Retina (tissue), 1 donor: ENCODE data around the gene ZC2HC1C.
A peak's percentile ranks its signal among the peaks of the same experiment; 100 is the strongest.
"Not testable (repeated sequence)": the region's sequence is repeated elsewhere in the genome, so short reads cannot be mapped to it uniquely, and the experiment has no call there.

ENCODE experiments used
- DNase-seq: peaks from one replicate; pipeline ENCODE4 v3.0.0-alpha.2; 2016

Gene ZC2HC1C

DNA sequence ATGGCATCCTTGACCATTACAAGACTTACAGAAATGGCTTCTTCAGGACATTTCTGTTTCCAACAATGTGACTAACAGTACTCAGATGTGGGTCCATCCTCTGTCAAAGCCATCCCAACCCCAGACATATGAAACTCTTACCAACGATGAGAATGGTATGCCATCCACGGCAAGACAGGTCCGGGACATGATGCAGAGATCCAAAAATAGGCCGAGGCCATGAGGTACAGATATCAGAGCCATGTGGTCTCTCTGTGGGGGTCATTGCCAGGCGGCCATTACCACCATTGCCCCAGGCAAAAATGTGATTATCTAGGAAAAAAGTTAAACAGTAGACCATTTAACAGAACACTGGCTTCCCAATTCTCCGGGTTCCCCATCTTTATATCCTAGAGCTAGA lies 27.5 kb downstream of the ZC2HC1C start:
- DNase-seq: no peak

DNA sequence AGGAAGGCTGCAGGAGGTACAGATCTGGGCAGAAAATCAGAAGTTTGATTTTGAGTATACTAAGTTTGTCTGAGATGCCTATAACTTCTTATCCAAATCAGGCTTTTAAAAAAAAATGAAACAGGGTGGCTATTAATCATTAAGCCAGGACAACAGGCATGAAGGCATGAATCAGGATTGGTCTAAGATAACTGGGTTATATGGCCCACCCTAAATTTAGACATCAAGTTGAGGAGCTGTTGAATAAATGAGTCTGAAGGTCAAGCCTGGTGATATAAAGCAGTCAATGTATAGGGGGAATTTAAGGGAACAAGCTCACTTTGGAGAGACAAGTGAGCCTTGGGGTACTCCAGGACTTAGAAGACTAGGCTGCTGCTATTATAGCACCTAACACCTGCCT lies 28.8 kb downstream of the ZC2HC1C start:
- no peak for DNase-seq

- DNase-seq: no peak
These were observed 29.2 kb downstream of the ZC2HC1C start for GRCh38 chr14:75098682-75099081.

- no peak for DNase-seq
These were observed 32.0 kb downstream of the ZC2HC1C start for GRCh38 chr14:75101491-75101890.

DNA sequence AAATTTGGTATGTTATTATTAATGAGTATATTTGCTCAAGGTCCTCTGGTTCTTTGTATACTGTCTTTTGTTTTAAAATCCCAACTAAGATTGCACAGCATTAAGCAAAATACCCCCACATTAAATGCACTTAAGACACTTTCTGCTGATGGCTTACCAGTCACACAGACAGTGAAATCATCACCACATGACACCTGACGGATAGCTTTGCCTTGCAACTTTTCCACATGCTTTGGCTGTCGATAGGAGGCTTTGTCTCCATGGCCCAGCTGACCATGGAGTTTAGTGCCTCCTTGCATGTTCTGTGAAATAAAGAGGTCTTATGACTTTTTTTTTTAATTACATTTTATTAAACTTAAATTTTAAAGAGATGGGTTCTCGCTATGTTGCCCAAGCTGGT lies 37.7 kb downstream of the ZC2HC1C start:
- DNase-seq: no peak

- DNase-seq: no peak
These were observed 40.4 kb downstream of the ZC2HC1C start for GRCh38 chr14:75109877-75110276.

DNA sequence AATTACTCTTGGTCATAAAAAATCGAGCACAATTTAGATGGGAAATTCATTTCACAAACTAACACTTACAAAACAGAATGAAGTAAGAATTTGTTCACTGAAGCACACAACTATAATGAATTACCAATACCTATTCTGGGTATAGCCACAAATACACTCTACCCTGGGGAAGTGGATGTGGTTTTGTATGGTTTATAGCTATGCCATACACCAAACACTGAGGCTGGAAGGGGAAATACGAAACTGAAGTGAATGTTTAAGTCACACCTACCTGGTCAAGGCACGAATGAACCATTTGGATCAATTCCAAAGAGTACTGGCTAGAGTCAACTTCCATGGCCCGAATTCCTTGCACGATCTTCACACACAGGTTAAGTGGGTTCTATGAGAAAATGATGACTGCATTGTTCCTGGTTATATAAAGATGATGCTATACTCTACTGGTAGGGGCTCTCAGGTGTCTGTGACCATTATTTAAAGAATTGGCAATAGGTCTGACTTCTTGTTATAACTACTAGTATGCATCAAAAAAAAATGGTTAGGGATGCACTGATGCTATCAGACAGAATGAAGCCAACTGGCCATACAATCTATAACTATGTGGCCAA lies 44.6 kb downstream of the ZC2HC1C start:
- DNase-seq: no peak

GRCh38 chr14:75119056-75119455 lies 49.6 kb downstream of the ZC2HC1C start:
- no peak for DNase-seq

GRCh38 chr14:75120541-75121291 lies 51.3 kb downstream of the ZC2HC1C start:
- no peak for DNase-seq

- no peak for DNase-seq
These were observed 52.1 kb downstream of the ZC2HC1C start for GRCh38 chr14:75121552-75121951.

DNA sequence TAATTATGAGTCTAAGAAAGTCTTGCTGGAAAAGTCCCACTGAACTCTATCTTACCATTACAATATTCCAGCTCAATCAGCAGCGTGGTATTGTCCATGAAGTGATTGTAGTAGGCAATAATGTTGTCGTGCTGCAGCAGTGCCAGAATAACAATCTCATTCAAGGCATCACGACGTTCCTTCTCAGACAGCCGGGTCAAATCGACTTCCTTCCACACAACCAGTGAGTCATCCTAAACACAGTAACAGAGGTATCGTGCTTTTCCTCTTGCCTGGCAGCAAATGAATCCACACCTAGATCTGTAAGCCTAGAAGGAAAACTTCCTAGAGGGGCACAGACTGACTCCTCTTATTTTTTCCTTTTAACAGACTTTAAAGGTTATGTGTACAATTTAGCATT lies 54.5 kb downstream of the ZC2HC1C start:
- DNase-seq: no peak

GRCh38 chr14:75125617-75126016 lies 56.2 kb downstream of the ZC2HC1C start:
- DNase-seq: no peak

- peak; percentile 8 for DNase-seq
These were observed 56.7 kb downstream of the ZC2HC1C start for GRCh38 chr14:75126121-75126544.

DNA sequence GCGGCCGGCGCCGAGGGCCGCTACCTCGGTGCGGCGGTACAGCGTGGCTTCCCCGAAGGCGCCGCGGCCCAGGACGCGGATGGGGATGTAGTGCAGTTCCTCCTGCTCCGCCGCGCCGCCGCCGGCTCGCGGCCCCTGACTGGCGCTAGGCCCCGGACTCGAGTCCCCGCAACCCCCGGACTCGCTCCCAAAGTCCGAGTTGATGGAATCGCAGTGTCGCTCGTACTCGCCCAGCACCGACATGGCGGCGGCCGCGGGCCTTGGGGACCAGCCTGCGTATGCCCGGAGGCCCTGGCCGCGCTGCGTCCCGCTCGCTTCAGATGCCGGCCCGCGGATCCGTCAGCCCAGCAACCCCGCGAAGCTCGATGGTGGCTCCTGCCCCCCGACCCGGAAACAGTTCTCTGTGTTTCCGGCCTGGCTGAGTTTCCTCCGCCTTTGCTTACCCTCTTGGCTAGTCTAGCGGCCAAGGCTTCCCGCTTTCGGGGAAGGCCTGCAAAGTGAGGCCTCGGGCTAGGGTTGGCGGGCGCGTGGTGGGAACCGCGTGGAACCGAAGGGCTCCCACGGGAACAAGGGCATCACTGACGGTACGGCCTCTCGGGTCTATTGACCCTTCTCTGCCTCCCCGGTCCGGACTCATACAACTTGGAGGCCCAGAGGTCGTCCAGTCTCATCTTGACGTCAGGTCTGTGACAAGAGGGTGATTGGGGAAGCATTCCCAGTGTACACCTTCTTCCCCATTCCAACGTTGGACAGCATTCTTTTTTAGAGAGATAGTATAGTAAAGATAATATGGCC lies 57.4 kb downstream of the ZC2HC1C start, which contains the start of gene NEK9:
NEK9 (minus strand) TSS at position 370 of the 795 bp plus-strand sequence; CDS start at position 243, 127 bp downstream.
- peak; percentile 99 for DNase-seq

DNA sequence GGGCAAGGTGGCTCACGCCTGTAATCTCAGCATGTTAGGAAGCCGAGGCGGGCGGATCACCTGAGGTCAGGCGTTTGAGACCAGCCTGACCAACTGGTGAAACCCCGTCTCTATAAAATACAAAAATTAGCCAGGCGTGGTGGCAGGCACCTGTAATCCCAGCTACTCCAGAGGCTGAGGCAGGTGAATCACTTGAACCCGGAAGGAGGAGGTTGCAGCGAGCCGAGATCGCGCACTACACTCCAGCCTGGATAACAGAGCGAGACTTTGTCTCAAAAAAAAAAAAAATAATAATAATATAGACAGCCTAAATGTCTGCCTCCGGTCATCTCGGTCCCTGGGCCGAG lies 58.0 kb downstream of the ZC2HC1C start:
- DNase-seq: not testable (repeated sequence)

- DNase-seq: no peak
These were observed 58.6 kb downstream of the ZC2HC1C start for GRCh38 chr14:75127903-75128595.

DNA sequence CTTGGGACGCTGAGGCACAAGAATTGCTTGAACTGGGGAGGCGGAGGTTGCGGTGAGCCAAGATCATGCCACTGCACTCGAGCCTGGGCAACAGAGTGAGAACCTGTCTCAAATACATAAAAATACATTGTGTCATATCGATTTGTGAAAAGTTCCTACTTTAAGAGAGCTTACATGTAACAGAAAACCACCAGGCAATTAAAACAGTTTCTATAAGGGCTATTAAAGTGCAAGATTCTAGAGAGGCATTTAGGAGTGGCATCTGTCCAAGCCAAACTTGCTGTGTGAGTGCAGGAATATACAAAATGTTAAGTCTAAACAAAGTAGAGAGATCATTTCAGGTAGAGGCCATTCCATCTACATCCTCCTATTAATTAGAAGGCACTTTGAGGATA lies 59.2 kb downstream of the ZC2HC1C start:
- no peak for DNase-seq
